H1 (cell line): Measurements from ENCODE around the gene IL6R. TPM values are rescaled to one million over a fixed set of nuclear protein-coding genes. Genes with fewer than 3 reads are reported as not detected.

Experiments
- BCL11A ChIP-seq, 2 experiments: IDR thresholded peaks; one replicate each; pipeline ENCODE4 v1.6.1; 2011; ENCODE audit warnings: low read depth in 2 of 2, low read length in 2 of 2, mild to moderate bottlenecking in 2 of 2
- CHD2 ChIP-seq: IDR thresholded peaks from 2 replicates; pipeline ENCODE4 v1.6.1; 2012; ENCODE audit warnings: low read length, improper control_type of control experiment
- RBBP5 ChIP-seq: IDR thresholded peaks from 2 replicates; pipeline ENCODE4 v1.7.1; 2012; ENCODE audit warnings: low read depth, mild to moderate bottlenecking, inconsistent platforms, low read length, moderate library complexity, borderline replicate concordance
- polyA plus RNA-seq, 7 experiments: library from polyadenylated mRNA; depleted of rRNA in 3 of 7; stranded (reverse) in 5 of 7; unstranded in 2 of 7; fragments of >200 nt in 5 of 7; fragments of 200-250 nt in 2 of 7; gene quantifications; 1 replicate in 5 of 7; 2 replicates in 1 of 7; 4 replicates in 1 of 7; pipeline versions ENCODE4 v1.2.1 to v1.2.3, GENCODE V29; 2011 to 2013; ENCODE audit warnings: missing spikeins in 2 of 7, mixed read lengths in 2 of 7
- total RNA-seq: library from RNA; stranded (reverse); fragmentation: NEBNext Ultra II Directional; extraction: Animal tissue kit (Norgen Biotek cat#: 25700); gene quantifications from 2 replicates; pipeline ENCODE4 v1.2.1, GENCODE V29; 2021

Gene IL6R
- total and polyA plus RNA-seq, 2 of the 8 experiments (the other 6 are each of a cell fraction or from before 2014, with no cell fraction given) = 2.3 to 3.0 TPM

DNA sequence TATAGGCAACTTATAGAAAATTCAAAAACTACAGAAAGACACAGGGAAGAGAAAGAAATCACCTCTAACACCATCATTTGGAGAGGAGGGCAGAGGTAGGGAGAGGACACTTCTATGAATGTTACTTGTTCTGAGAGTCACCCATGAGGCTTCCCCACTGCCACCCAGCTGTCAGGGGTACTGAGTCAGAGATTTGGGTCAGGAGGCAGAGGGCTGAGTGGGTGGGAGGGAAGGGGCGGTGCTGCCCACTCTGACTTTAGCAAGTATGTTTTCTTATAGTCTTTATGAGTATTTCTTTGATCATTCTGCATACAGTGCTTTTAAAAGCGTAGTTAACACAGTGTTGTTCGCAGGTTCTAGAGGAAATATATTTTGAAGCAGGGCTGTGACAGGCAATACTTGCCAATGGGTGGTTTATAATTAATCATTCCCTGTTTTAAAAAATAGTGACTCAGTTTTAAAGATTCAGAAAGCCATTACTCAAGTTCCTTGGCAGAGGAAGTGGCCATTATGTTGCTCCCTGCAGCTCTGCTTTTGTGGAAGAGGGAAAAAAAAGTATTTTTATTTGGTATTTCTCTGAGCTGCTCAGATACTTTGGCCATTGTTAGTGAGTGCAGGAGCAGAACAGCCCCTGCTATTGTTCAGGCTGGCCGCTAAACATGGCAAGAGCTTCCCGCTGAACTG lies 18.3 kb downstream of the IL6R start (continued):
- no peak for TF ChIP-seq BCL11A (IDR thresholded peaks at IDR 0.05; ENCODE audit: low read depth in 2 of 2, low read length in 2 of 2)
- TF ChIP-seq CHD2 = no peak
- no peak for TF ChIP-seq RBBP5
